ENCODE data around the gene MYO7B.

DNA sequence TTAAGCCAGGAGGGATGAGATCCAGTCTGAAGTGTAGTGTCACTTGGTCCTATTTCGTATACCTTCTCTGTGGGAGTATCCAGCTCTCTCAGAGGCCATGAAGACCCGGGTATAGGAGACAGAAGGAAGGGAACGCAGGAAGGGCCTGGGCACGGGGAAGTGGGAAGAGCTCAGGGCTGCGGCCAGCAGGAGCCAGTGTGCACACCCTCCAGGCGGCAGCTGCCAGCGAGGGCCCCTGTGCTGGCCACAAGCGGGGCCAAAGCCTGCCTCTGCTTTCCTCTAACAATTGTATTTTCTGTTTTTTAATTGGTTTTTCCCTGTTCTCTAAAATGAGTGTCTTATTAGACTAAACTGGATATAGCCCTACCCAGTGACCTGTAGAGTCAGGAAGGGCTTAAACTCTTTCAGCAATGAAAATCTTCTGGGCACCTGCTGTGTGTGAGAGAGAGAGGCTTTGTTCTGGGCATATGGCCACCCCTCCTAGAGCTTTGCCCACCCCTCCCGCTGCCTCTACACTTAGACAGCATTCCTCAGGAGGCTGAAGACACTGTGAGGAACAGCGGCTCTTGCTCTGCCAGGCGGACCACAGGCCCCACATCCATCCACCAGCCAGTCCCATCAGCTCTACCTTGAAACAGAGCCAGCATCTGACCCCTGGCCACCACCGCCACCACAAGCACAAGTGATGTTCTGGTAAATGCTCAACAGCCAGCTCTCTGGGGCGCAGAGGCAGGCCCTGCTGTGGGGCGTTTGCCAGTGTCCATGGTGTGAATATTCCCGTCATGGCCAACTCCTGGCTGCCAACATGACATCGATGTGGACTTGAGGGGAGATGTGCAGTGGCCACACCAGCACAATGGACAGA lies 120.0 kb downstream of the MYO7B start:
- TF ChIP-seq EZH2 (IDR thresholded peaks at IDR 0.05), result no peak
- no peak for TF ChIP-seq POLR2AphosphoS5 (IDR thresholded peaks at IDR 0.05; ENCODE audit: borderline replicate concordance, low read depth, low read length)

Measured in SK-N-MC (cell line).